ENCODE results near the gene ACTN4.

ACTN4 gene

GRCh38 chr19:38701455-38702063 is 54.1 kb downstream of the ACTN4 start:
- in situ Hi-C loops (cut with MboI; ENCODE audit: low sequenced_read_pairs, unreplicated experiment), result no loop called here
- no peak for DNase-seq (ENCODE audit: low spot score)
- no peak for TF ChIP-seq CTCF (IDR thresholded peaks at IDR 0.05; ENCODE audit: borderline replicate concordance, control extremely low read depth, extremely low read depth, insufficient read depth, missing control alignments)

- no peak for TF ChIP-seq CTCF (IDR thresholded peaks at IDR 0.05; ENCODE audit: borderline replicate concordance, control extremely low read depth, extremely low read depth, insufficient read depth, missing control alignments)
- in situ Hi-C loops (cut with MboI; ENCODE audit: low sequenced_read_pairs, unreplicated experiment), result no loop called here
- DNase-seq (ENCODE audit: low spot score), result no peak
Measured at GRCh38 chr19:38702278-38702677, 54.8 kb downstream of the ACTN4 start.

GRCh38 chr19:38703509-38703908 is 56.1 kb downstream of the ACTN4 start:
- in situ Hi-C loops (cut with MboI; ENCODE audit: low sequenced_read_pairs, unreplicated experiment), result no loop called here
- no peak for TF ChIP-seq CTCF (IDR thresholded peaks at IDR 0.05; ENCODE audit: borderline replicate concordance, control extremely low read depth, extremely low read depth, insufficient read depth, missing control alignments)
- no peak for DNase-seq (ENCODE audit: low spot score)

- DNase-seq (ENCODE audit: low spot score), result no peak
- TF ChIP-seq CTCF (IDR thresholded peaks at IDR 0.05; ENCODE audit: borderline replicate concordance, control extremely low read depth, extremely low read depth, insufficient read depth, missing control alignments), result no peak
- in situ Hi-C loops (cut with MboI; ENCODE audit: low sequenced_read_pairs, unreplicated experiment), result no loop called here
Measured at GRCh38 chr19:38704488-38705026, 57.1 kb downstream of the ACTN4 start.

- in situ Hi-C loops (cut with MboI; ENCODE audit: low sequenced_read_pairs, unreplicated experiment), result no loop called here
- no peak for DNase-seq (ENCODE audit: low spot score)
- no peak for TF ChIP-seq CTCF (IDR thresholded peaks at IDR 0.05; ENCODE audit: borderline replicate concordance, control extremely low read depth, extremely low read depth, insufficient read depth, missing control alignments)
Measured at GRCh38 chr19:38705197-38706019, 58.0 kb downstream of the ACTN4 start.

GRCh38 chr19:38706792-38707511 is 59.5 kb downstream of the ACTN4 start:
- TF ChIP-seq CTCF (IDR thresholded peaks at IDR 0.05; ENCODE audit: borderline replicate concordance, control extremely low read depth, extremely low read depth, insufficient read depth, missing control alignments), result no peak
- no peak for DNase-seq (ENCODE audit: low spot score)
- in situ Hi-C loops (cut with MboI; ENCODE audit: low sequenced_read_pairs, unreplicated experiment), result no loop called here

Measured in GM13976 (cell line).